ENCODE measurements around the gene GRM2. TPM values are rescaled to one million over a fixed set of nuclear protein-coding genes. Genes with fewer than 3 reads are reported as not detected.
A peak's percentile ranks its signal among the peaks of the same experiment; 100 is the strongest.

GRM2 gene
- total RNA-seq, 1 experiment from 2014 or later: 3.7 TPM

DNA sequence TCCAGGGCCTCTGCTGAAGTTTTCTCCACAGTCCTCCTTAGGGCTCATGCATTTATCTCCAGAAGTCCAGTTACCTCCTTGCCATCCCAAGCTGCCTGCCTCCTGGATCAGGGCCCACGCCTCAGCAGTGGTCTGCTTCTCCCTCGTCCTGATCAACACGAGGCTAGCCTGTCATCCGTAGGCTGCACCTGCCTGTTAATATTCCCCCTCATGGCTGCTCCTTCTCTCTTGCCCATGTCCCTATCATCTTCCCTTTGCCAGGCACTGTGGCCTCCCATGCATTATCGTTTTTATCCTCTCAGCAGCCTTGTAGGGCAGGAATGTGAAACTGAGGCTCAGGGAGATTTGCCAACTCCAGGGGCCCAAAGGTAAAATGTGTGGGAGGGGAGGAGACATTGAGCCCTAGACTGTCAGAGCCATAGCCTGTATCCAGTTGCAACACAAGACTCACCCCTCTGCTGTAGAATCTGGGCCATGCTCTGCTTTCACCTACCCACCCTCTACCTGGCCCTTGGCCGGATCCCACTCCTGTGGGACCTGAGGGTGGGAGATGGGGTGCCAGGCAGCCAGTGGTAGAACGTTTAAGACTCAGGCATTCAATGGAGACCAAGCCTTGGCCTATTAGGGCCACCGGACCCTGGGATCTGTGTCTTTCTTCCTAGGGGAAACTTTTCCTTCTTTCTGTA lies 4.6 kb downstream of the GRM2 start:
- Mint-ChIP-seq H3K4me1 (peaks cover 6% of the 10 kb centered on the region), H3K4me3 (no peak overlapping the region), H3K9me3 (no peaks in the 10 kb centered on the region), H3K27me3 (ENCODE audit: low read depth) (peaks cover 27% of the 10 kb centered on the region), H3K27ac (no peak overlapping the region), H3K36me3 (no peaks in the 10 kb centered on the region)
- TF ChIP-seq SOX15 (CRISPR knock-in tag; IDR thresholded peaks at IDR 0.05) (no peak), ZNF263 (CRISPR knock-in tag; IDR thresholded peaks at IDR 0.05; ENCODE audit: low read depth) (no peak), ZNF671 (CRISPR knock-in tag; IDR thresholded peaks at IDR 0.05) (no peak), SMAD3 (CRISPR knock-in tag; IDR thresholded peaks at IDR 0.05; ENCODE audit: borderline replicate concordance) (no peak), IRF2 (CRISPR knock-in tag; IDR thresholded peaks at IDR 0.05; ENCODE audit: borderline replicate concordance, low read depth) (no peak), ZNF317 (CRISPR knock-in tag; IDR thresholded peaks at IDR 0.05; ENCODE audit: borderline replicate concordance, low read depth) (no peak), ATF1 (CRISPR knock-in tag; IDR thresholded peaks at IDR 0.05) (no peak), CREM (CRISPR knock-in tag; IDR thresholded peaks at IDR 0.05) (no peak)
- TF ChIP-seq, protein P1, sequence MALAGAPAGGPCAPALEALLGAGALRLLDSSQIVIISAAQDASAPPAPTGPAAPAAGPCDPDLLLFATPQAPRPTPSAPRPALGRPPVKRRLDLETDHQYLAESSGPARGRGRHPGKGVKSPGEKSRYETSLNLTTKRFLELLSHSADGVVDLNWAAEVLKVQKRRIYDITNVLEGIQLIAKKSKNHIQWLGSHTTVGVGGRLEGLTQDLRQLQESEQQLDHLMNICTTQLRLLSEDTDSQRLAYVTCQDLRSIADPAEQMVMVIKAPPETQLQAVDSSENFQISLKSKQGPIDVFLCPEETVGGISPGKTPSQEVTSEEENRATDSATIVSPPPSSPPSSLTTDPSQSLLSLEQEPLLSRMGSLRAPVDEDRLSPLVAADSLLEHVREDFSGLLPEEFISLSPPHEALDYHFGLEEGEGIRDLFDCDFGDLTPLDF (CRISPR knock-in tag; IDR thresholded peaks at IDR 0.05): no peak
- TF ChIP-seq, protein P2, sequence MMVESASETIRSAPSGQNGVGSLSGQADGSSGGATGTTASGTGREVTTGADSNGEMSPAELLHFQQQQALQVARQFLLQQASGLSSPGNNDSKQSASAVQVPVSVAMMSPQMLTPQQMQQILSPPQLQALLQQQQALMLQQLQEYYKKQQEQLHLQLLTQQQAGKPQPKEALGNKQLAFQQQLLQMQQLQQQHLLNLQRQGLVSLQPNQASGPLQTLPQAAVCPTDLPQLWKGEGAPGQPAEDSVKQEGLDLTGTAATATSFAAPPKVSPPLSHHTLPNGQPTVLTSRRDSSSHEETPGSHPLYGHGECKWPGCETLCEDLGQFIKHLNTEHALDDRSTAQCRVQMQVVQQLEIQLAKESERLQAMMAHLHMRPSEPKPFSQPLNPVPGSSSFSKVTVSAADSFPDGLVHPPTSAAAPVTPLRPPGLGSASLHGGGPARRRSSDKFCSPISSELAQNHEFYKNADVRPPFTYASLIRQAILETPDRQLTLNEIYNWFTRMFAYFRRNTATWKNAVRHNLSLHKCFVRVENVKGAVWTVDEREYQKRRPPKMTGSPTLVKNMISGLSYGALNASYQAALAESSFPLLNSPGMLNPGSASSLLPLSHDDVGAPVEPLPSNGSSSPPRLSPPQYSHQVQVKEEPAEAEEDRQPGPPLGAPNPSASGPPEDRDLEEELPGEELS (CRISPR knock-in tag; IDR thresholded peaks at IDR 0.05): no peak
- TF ChIP-seq, protein P3, sequence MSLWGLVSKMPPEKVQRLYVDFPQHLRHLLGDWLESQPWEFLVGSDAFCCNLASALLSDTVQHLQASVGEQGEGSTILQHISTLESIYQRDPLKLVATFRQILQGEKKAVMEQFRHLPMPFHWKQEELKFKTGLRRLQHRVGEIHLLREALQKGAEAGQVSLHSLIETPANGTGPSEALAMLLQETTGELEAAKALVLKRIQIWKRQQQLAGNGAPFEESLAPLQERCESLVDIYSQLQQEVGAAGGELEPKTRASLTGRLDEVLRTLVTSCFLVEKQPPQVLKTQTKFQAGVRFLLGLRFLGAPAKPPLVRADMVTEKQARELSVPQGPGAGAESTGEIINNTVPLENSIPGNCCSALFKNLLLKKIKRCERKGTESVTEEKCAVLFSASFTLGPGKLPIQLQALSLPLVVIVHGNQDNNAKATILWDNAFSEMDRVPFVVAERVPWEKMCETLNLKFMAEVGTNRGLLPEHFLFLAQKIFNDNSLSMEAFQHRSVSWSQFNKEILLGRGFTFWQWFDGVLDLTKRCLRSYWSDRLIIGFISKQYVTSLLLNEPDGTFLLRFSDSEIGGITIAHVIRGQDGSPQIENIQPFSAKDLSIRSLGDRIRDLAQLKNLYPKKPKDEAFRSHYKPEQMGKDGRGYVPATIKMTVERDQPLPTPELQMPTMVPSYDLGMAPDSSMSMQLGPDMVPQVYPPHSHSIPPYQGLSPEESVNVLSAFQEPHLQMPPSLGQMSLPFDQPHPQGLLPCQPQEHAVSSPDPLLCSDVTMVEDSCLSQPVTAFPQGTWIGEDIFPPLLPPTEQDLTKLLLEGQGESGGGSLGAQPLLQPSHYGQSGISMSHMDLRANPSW (CRISPR knock-in tag; conservative IDR thresholded peaks at IDR 0.05; ENCODE audit: low read depth): no peak
- TF ChIP-seq, protein P4, sequence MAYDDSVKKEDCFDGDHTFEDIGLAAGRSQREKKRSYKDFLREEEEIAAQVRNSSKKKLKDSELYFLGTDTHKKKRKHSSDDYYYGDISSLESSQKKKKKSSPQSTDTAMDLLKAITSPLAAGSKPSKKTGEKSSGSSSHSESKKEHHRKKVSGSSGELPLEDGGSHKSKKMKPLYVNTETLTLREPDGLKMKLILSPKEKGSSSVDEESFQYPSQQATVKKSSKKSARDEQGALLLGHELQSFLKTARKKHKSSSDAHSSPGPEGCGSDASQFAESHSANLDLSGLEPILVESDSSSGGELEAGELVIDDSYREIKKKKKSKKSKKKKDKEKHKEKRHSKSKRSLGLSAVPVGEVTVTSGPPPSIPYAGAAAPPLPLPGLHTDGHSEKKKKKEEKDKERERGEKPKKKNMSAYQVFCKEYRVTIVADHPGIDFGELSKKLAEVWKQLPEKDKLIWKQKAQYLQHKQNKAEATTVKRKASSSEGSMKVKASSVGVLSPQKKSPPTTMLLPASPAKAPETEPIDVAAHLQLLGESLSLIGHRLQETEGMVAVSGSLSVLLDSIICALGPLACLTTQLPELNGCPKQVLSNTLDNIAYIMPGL (CRISPR knock-in tag; IDR thresholded peaks at IDR 0.05): no peak
- TF ChIP-seq, protein P5, sequence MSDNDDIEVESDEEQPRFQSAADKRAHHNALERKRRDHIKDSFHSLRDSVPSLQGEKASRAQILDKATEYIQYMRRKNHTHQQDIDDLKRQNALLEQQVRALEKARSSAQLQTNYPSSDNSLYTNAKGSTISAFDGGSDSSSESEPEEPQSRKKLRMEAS (CRISPR knock-in tag; IDR thresholded peaks at IDR 0.05): no peak
- TF ChIP-seq, protein P6, sequence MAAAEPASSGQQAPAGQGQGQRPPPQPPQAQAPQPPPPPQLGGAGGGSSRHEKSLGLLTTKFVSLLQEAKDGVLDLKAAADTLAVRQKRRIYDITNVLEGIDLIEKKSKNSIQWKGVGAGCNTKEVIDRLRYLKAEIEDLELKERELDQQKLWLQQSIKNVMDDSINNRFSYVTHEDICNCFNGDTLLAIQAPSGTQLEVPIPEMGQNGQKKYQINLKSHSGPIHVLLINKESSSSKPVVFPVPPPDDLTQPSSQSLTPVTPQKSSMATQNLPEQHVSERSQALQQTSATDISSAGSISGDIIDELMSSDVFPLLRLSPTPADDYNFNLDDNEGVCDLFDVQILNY (CRISPR knock-in tag; IDR thresholded peaks at IDR 0.05): no peak
- ChIA-PET POLR2A (no interaction called here), CTCF (interaction anchor here (1.1 to 9.3 kb wide), 12 partner anchors 8 to 673 kb away, joined by 3 to 139 read pairs (median 7); partner anchors contain the start of genes PARP3 and RRP9)
- ATAC-seq: no peak
- DNase-seq (ENCODE audit: low spot score): peak; percentile 3

DNA sequence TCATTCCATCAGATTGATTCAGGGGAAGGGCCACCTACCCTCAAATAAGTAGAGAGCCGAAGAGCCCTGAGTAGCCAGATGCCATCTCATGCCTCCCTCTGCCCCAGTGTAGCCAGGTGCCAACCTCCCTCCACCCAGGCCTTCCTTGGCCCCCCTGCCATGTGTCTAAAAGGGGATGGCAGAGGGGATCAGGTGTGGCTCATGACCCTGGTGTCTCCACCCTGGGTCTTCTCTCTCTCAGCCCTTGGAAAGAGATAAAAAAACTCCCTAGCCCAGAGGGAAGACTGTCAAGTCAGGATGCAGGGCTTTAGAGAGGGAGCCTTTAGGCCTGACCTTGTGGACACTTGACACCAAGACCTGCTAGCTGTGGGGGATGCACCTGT lies 5.2 kb downstream of the GRM2 start:
- no peak for DNase-seq (ENCODE audit: low spot score)

More for the DNA sequence above, 5.2 kb downstream of the GRM2 start:
- peaks cover 26% of the 10 kb centered on the region for H3K27me3 Mint-ChIP-seq (ENCODE audit: low read depth)
- ChIA-PET CTCF (interaction anchor here (1.2 to 4.4 kb wide), 3 partner anchors 87 to 229 kb away, joined by 3 to 41 read pairs (median 5); no protein-coding TSS in a partner anchor), POLR2A (no interaction called here)
- no peak for TF ChIP-seq ZNF219 (CRISPR knock-in tag; IDR thresholded peaks at IDR 0.05; ENCODE audit: borderline replicate concordance)
- H3K4me3 Mint-ChIP-seq: no peak overlapping the region
- H3K9me3 Mint-ChIP-seq: no peaks in the 10 kb centered on the region
- no peaks in the 10 kb centered on the region for H3K36me3 Mint-ChIP-seq
- peaks cover 6% of the 10 kb centered on the region for H3K4me1 Mint-ChIP-seq
- no peak overlapping the region for H3K27ac Mint-ChIP-seq
- no peak for ATAC-seq
